Activated CD8-positive, alpha-beta T cell treated with anti-CD3 and anti-CD28 coated beads, Interleukin-2, amount 10 ng/mL, durations not matched to agents 7 days and 5 days (primary cell): ENCODE results near the gene CDH7. TPM values are rescaled to one million over a fixed set of nuclear protein-coding genes. Genes with fewer than 3 reads are reported as not detected.

Experiments used
- ATAC-seq: fragments of 150-1000 bp; cut with Tn5 transposase; one replicate; pipeline ENCODE4 v1.10.0; 2021; ENCODE audit warnings: moderate library complexity
- CTCF ChIA-PET: fragments of 350-600 bp; sonication (Branson Sonifier 250); formaldehyde crosslinking; loops from one replicate; lab custom pipeline; 2021; ENCODE audit warnings: antibody characterized with exemption; lab: Charles Lee
- POLR2A ChIA-PET: fragments of 350-600 bp; sonication (Branson Sonifier 250); formaldehyde crosslinking; loops from one replicate; lab custom pipeline; 2021; ENCODE audit warnings: antibody characterized with exemption; lab: Charles Lee
- DNase-seq: peaks from one replicate; pipeline ENCODE4 v3.0.0-alpha.2; 2020
- H3K27ac Mint-ChIP-seq: one replicate; pipeline ENCODE4 v1.8.0; 2021; ENCODE audit warnings: mild to moderate bottlenecking, mixed read lengths
- H3K27me3 Mint-ChIP-seq: one replicate; pipeline ENCODE4 v1.8.0; 2021; ENCODE audit warnings: low read depth, mixed read lengths
- H3K36me3 Mint-ChIP-seq: one replicate; pipeline ENCODE4 v1.8.0; 2021; ENCODE audit warnings: low read depth, mixed read lengths
- H3K4me1 Mint-ChIP-seq: one replicate; pipeline ENCODE4 v1.8.0; 2021; ENCODE audit warnings: low read depth, mixed read lengths
- H3K4me3 Mint-ChIP-seq: one replicate; pipeline ENCODE4 v1.8.0; 2021; ENCODE audit warnings: mild to moderate bottlenecking, mixed read lengths
- H3K9me3 Mint-ChIP-seq: one replicate; pipeline ENCODE4 v1.8.0; 2022; ENCODE audit warnings: mixed read lengths; ENCODE audit not compliant: insufficient read depth
- total RNA-seq, 2 experiments: library from RNA; stranded (reverse); gene quantifications; one replicate each; pipeline ENCODE4 v1.2.3, GENCODE V29; 2021

CDH7 gene
- total RNA-seq, 2 experiments from 2014 or later = not detected

DNA sequence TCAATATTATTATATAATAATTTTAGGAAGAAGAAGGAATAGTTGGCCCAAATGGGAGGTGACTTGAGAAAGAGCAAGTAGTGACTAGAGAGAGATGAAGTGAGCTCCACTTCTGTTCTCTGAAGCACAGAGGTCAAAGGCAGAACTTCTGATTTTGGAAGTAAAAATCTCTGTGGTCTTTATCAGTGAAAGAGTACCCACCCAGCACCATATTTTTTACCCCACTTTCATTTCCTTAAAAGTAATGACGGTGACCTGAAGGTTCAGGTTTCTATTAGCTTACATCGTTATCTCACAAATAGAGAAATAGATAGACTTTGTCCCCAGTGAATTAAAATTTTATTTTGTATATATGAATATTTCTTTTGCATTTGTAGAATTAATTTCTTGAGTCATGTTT is 95.3 kb downstream of the CDH7 start:
- CTCF ChIA-PET = no interaction called here

DNA sequence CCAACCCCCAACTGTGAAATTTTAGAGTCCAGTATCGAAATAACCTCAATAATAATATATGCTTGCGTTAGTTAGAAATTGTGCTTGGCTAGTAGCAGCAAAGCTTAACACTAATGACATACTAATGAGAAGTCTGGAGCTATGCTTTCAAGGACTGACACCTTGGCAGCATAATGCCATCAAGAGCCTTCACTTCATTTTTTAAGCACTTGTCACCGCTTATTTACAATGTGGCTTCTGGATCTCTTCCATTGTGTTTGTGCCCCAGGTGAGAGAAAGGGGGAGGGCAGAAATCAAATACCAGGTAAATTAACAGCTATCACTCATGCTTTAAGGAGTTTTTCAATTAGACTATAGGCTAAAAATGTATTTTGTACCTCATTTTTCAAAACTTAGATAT is 101.5 kb downstream of the CDH7 start:
- no peak for DNase-seq
- H3K4me3 Mint-ChIP-seq = no peak overlapping the region
- no peak for ATAC-seq
- no peak overlapping the region for H3K27ac Mint-ChIP-seq
- ChIA-PET CTCF (no interaction called here), POLR2A (no interaction called here)
- H3K36me3 Mint-ChIP-seq = no peaks in the 10 kb centered on the region
- H3K27me3 Mint-ChIP-seq = no peaks in the 10 kb centered on the region
- no peaks in the 10 kb centered on the region for H3K4me1 Mint-ChIP-seq
- peaks cover 5% of the 10 kb centered on the region for H3K9me3 Mint-ChIP-seq

More for the DNA sequence above, 95.3 kb downstream of the CDH7 start:
- Mint-ChIP-seq H3K4me1 (no peaks in the 10 kb centered on the region), H3K9me3 (peaks cover 4% of the 10 kb centered on the region), H3K4me3 (no peak overlapping the region), H3K27ac (no peak overlapping the region), H3K36me3 (no peaks in the 10 kb centered on the region), H3K27me3 (no peaks in the 10 kb centered on the region)
- ATAC-seq (no peak), DNase-seq (no peak)
- POLR2A ChIA-PET = no interaction called here

DNA sequence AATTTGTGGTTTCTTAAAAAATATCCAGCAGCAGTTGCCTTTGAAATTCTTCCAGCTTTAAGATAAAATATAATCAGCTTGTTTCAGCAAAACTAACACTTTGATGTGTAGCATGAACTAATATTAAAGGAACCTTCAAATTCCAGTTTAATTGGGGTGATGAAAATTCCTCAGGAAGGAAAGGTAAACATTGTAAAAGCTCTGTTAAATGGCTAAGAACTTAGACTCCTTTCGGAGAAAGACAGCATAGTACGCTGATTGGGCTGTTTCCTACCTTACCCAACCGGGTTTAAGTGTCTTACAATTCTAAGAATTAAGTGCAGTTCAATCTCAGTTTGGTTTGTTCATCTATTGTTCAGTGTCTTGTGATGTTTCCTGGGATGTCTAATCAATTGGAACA is 108.3 kb downstream of the CDH7 start:
- H3K4me1 Mint-ChIP-seq = no peaks in the 10 kb centered on the region
- DNase-seq (no peak), ATAC-seq (no peak)
- H3K27ac Mint-ChIP-seq = no peak overlapping the region
- H3K4me3 Mint-ChIP-seq = no peak overlapping the region
- POLR2A ChIA-PET = no interaction called here
- peaks cover 7% of the 10 kb centered on the region for H3K9me3 Mint-ChIP-seq
- H3K27me3 Mint-ChIP-seq = no peaks in the 10 kb centered on the region
- CTCF ChIA-PET = no interaction called here
- H3K36me3 Mint-ChIP-seq = no peaks in the 10 kb centered on the region

DNA sequence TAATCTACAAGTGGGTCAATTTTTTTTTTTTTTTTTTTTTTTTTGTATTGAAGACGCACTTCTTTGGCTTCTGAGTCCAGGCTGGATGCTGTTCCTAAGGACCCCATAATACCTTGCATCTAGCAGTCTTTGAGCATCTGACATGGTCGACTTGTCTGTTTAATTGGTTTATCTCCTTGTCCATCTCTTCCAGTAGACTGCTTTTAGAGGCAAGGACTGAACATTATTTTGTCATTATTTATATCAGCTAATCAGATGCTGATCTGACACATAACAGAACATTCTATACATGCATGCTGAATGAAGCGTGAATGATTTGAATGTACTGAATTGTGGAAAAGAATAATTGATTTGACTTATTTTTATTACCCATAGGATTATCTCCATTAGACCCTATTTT is 118.7 kb downstream of the CDH7 start:
- Mint-ChIP-seq H3K4me1 (no peaks in the 10 kb centered on the region), H3K36me3 (no peaks in the 10 kb centered on the region), H3K27ac (no peak overlapping the region), H3K4me3 (no peak overlapping the region), H3K27me3 (no peaks in the 10 kb centered on the region), H3K9me3 (peaks cover 9% of the 10 kb centered on the region)
- CTCF ChIA-PET = no interaction called here
- no peak for DNase-seq
- POLR2A ChIA-PET = no interaction called here
- no peak for ATAC-seq

DNA sequence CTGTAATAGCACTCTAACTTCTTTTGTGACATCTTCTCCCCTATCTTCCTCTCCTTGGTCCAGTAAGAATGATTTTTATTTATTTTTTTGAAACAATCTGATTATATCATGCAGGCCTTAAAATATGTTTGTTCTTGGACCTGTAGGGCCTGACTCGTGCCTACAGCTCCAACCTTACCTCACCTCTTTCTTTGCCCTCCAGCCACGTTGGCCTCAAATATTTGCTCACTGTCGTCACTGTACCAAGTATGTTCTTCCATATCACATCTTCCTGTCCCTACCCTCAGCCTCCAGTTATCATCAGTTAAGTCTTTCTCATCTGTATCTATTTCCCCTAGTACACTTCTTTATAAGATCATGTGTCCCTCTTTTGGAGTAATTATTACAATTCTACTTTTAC is 125.5 kb downstream of the CDH7 start:
- H3K27ac Mint-ChIP-seq = no peak overlapping the region

DNA sequence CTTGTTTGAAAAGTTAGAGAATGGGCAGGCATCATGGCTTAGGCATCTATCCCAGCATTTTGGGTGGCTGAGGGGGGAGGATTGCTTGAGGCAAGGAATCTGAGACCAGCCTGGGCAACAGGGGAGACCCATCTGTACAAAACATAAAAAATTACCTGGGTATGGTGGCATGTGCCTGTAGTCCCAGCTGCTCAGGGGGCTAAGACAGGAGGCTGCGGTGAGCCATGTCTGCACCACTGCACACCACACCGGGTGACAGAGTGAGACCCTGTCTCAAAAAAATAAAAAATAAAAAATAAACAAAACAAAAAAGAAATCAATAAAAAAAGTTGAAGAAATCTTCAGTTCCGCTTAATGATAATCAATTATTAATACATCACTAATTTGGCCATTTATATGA is 146.5 kb downstream of the CDH7 start:
- ChIA-PET CTCF (no interaction called here), POLR2A (no interaction called here)
- Mint-ChIP-seq H3K4me1 (no peaks in the 10 kb centered on the region), H3K27me3 (no peaks in the 10 kb centered on the region), H3K27ac (no peak overlapping the region), H3K4me3 (no peak overlapping the region), H3K9me3 (no peaks in the 10 kb centered on the region), H3K36me3 (no peaks in the 10 kb centered on the region)
- DNase-seq = no peak
- ATAC-seq = no peak

More for the DNA sequence above, 125.5 kb downstream of the CDH7 start:
- ATAC-seq = no peak
- DNase-seq = no peak
- H3K36me3 Mint-ChIP-seq = no peaks in the 10 kb centered on the region
- no peaks in the 10 kb centered on the region for H3K27me3 Mint-ChIP-seq
- POLR2A ChIA-PET = no interaction called here
- no peaks in the 10 kb centered on the region for H3K9me3 Mint-ChIP-seq
- CTCF ChIA-PET = no interaction called here
- H3K4me1 Mint-ChIP-seq = no peaks in the 10 kb centered on the region
- H3K4me3 Mint-ChIP-seq = no peak overlapping the region

DNA sequence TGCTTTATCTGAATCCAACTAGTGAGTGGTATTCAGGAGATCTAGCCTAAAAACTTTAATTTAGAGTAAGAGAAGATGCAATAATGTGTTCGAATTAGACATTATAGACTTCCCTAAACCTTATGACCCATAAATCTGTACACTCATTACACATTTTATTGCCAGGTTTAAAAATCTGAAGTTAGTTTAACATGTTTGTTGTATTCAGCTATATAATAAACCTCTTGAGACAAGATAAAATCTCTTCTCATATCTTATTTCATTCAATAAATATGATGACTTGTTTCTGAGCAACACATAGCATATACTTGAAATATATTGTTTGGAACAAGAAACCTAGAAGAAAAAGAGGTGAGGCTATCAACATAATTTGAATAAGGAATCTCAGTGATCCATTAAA is 150.7 kb downstream of the CDH7 start:
- DNase-seq (no peak), ATAC-seq (no peak)
- CTCF ChIA-PET = no interaction called here
- H3K4me3 Mint-ChIP-seq = no peak overlapping the region
- no peaks in the 10 kb centered on the region for H3K36me3 Mint-ChIP-seq
- H3K27me3 Mint-ChIP-seq = no peaks in the 10 kb centered on the region
- no peaks in the 10 kb centered on the region for H3K4me1 Mint-ChIP-seq
- POLR2A ChIA-PET = no interaction called here
- no peaks in the 10 kb centered on the region for H3K9me3 Mint-ChIP-seq
- H3K27ac Mint-ChIP-seq = no peak overlapping the region

DNA sequence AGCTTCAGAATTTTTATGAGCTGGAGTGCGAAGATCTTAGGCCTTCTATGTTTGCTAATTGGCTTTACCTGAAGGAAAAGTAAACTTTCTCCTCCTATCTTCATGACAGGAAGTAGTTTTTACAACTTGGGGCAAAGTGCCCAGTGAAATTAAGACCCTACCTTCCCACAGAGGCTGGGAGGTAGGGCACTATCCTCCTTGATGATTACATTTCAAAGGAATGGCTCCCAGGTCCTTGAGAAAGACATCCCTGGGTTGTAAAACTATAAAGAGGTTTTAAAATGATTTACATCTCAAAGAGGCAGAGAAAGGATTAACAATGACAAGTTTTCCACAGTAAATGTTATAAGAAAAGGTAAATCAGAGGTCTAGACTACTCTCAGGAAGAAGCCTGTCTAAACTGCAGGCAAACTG is 155.8 kb downstream of the CDH7 start:
- no peak overlapping the region for H3K27ac Mint-ChIP-seq
- DNase-seq = no peak
- POLR2A ChIA-PET = no interaction called here
- H3K36me3 Mint-ChIP-seq = no peaks in the 10 kb centered on the region
- no peak overlapping the region for H3K4me3 Mint-ChIP-seq
- no peaks in the 10 kb centered on the region for H3K27me3 Mint-ChIP-seq
- no peak for ATAC-seq
- CTCF ChIA-PET = no interaction called here
- peaks cover 6% of the 10 kb centered on the region for H3K9me3 Mint-ChIP-seq
- no peaks in the 10 kb centered on the region for H3K4me1 Mint-ChIP-seq

DNA sequence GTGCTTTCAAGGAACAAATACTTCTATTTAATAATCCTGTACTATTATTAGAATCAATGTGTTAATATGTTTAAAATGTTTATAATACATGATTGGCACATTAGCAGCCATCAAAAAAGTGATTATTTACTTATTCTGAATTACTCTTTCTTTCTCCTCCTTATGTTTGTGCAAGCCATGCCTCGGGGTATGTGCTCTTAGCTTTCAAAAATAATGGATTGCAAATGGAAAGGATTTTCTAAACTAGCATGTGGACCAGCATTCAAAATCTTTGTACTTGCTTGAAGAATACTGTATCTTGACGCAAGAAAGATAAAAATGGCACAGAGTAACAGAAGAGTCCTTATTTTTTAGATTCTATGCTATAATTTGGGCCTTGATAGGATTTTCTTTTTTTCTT is 156.5 kb downstream of the CDH7 start:
- POLR2A ChIA-PET = no interaction called here
- H3K27me3 Mint-ChIP-seq = no peaks in the 10 kb centered on the region

DNA sequence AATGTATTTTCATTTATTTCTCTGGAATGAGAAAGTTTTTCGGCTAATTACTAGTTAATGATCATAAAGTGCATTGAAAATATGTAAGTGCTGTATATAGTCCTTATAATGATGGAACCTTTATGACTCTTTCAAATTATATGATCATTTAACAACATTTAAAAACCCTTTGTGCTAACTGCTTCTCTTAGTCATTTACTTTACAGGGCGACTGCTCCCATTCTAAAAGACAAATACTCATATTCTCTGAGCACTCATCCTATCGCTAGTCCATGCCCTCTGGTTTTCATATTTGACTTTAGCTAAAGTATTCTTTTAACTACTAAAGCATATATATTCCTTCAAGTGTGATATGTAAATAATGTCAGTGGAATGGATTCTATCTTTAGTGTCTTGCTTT is 168.2 kb downstream of the CDH7 start:
- Mint-ChIP-seq H3K27me3 (no peaks in the 10 kb centered on the region), H3K4me1 (no peaks in the 10 kb centered on the region), H3K27ac (no peak overlapping the region), H3K4me3 (no peak overlapping the region), H3K36me3 (no peaks in the 10 kb centered on the region), H3K9me3 (no peaks in the 10 kb centered on the region)
- ChIA-PET POLR2A (no interaction called here), CTCF (no interaction called here)
- no peak for DNase-seq
- no peak for ATAC-seq

More for the DNA sequence above, 156.5 kb downstream of the CDH7 start:
- Mint-ChIP-seq H3K4me1 (no peaks in the 10 kb centered on the region), H3K9me3 (peaks cover 6% of the 10 kb centered on the region), H3K27ac (no peak overlapping the region), H3K4me3 (no peak overlapping the region), H3K36me3 (no peaks in the 10 kb centered on the region)
- CTCF ChIA-PET = no interaction called here
- DNase-seq (no peak), ATAC-seq (no peak)

DNA sequence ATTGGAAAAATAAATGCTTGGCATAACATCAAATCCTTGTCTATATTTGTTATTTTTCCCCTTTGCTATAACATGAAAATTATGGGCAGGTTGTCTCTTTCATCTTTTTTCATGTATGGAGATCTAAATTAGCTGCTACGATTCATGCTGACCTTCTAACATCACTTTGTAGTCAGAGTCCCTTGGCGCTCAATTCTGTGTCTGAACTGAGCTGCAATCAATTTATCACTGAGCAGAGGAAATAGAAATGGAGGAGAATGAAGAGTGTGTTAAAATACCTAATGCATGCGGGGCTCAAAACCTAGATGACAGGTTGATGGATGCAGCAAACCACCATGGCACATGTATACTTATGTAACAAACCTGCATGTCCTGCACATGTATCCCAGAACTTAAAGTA is 168.9 kb downstream of the CDH7 start:
- Mint-ChIP-seq H3K9me3 (no peaks in the 10 kb centered on the region), H3K27ac (no peak overlapping the region), H3K27me3 (no peaks in the 10 kb centered on the region), H3K4me1 (no peaks in the 10 kb centered on the region), H3K4me3 (no peak overlapping the region), H3K36me3 (no peaks in the 10 kb centered on the region)
- ATAC-seq = no peak
- CTCF ChIA-PET = no interaction called here
- DNase-seq = no peak
- POLR2A ChIA-PET = no interaction called here

DNA sequence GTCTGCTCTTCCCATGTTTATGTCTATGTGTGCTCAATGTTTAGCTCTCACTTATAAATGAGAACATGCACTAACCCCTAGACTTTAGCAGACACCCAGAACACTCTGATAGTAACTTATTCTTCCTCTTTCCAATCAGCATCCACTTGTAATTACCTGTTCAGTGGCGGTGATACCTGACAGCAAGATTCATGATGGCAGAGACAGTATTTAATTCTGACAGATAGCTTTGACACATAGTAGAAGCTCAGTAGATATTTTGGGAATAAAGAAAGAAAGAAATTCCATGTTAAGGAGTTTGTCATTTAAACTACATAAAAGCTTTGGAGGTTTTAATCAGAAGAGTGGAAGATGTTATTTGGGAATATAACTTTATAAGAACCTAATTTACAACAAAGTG is 171.3 kb downstream of the CDH7 start:
- H3K4me1 Mint-ChIP-seq = no peaks in the 10 kb centered on the region
- no peak overlapping the region for H3K4me3 Mint-ChIP-seq
- ChIA-PET POLR2A (no interaction called here), CTCF (no interaction called here)
- no peaks in the 10 kb centered on the region for H3K27me3 Mint-ChIP-seq
- ATAC-seq (no peak), DNase-seq (no peak)
- H3K27ac Mint-ChIP-seq = no peak overlapping the region
- no peaks in the 10 kb centered on the region for H3K9me3 Mint-ChIP-seq
- no peaks in the 10 kb centered on the region for H3K36me3 Mint-ChIP-seq

DNA sequence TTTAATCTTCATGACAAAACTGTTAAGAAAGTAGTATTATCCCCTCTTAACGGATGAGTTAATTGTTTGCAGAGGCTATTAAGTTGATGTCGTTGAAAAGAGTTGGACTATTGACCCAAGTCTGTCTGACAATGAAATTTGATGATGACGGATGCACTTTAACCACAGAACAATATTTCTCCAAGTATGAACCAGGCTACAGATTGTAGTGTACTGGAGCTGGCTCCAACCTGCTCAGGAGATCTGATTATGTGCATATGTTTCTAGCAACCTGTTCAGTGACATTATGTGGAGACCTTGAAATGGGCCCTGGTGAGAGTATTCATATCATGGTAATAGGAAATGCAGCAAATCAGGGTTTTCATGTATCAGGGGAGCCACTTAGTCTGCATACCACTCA is 174.1 kb downstream of the CDH7 start:
- Mint-ChIP-seq H3K4me3 (no peak overlapping the region), H3K36me3 (no peaks in the 10 kb centered on the region), H3K9me3 (peaks cover 4% of the 10 kb centered on the region), H3K27ac (no peak overlapping the region), H3K4me1 (no peaks in the 10 kb centered on the region), H3K27me3 (no peaks in the 10 kb centered on the region)
- CTCF ChIA-PET = no interaction called here
- no peak for DNase-seq
- POLR2A ChIA-PET = no interaction called here
- ATAC-seq = no peak
